H1 (cell line): ENCODE measurements around the gene SLC25A3. TPM values are rescaled to one million over a fixed set of nuclear protein-coding genes. Genes with fewer than 3 reads are reported as not detected.

Experiments used
- CTCF ChIA-PET: fragments of 300-600 bp; sonication (Branson Sonifier 250); formaldehyde crosslinking; loops from one replicate; lab custom pipeline; 2021; ENCODE audit not compliant: partially characterized antibody; lab: Charles Lee
- POLR2A ChIA-PET: fragments of 300-600 bp; sonication (Branson Sonifier 250); formaldehyde crosslinking; loops from one replicate; lab custom pipeline; 2021; ENCODE audit warnings: inconsistent platforms; ENCODE audit not compliant: partially characterized antibody; lab: Charles Lee
- DNase-seq, 2 experiments: peaks; one replicate each; pipeline versions ENCODE4 v3.0.0 to v3.0.0-alpha.2; 2010 to 2022; ENCODE audit warnings: low spot score in 2 of 2, low read depth in 1 of 2, mixed read lengths in 1 of 2
- FAIRE-seq: peaks from 2 replicates; lab custom pipeline; 2011; peaks lifted over from hg19 to GRCh38; lab: Jason Lieb, UNC
- H2AFZ ChIP-seq: 2 replicates; pipeline ENCODE4 v1.8.1; 2012; ENCODE audit warnings: low read length, inconsistent platforms
- H2AK5ac ChIP-seq: 2 replicates; pipeline ENCODE4 v1.6.1; 2013; ENCODE audit warnings: low read depth, low read length
- H2BK120ac ChIP-seq: replicated peaks from 2 replicates; pipeline ENCODE3; 2013; ENCODE audit warnings: low read depth, low read length, inconsistent platforms
- H2BK12ac ChIP-seq: 2 replicates; pipeline ENCODE4 v1.6.1; 2013; ENCODE audit warnings: low read depth, low read length
- H2BK15ac ChIP-seq: 2 replicates; pipeline ENCODE4 v1.6.1; 2013; ENCODE audit warnings: low read length
- H2BK20ac ChIP-seq: 2 replicates; pipeline ENCODE4 v1.6.1; 2013; ENCODE audit warnings: low read length
- H2BK5ac ChIP-seq: 2 replicates; pipeline ENCODE4 v1.6.1; 2013; ENCODE audit warnings: low read depth, low read length
- H3K14ac ChIP-seq: 2 replicates; pipeline ENCODE4 v1.6.1; 2013; ENCODE audit warnings: inconsistent platforms; ENCODE audit not compliant: insufficient read length
- H3K18ac ChIP-seq: 2 replicates; pipeline ENCODE4 v1.6.1; 2013; ENCODE audit warnings: low read length; ENCODE audit errors: extremely low read depth
- H3K23ac ChIP-seq: 2 replicates; pipeline ENCODE4 v1.6.1; 2013; ENCODE audit warnings: inconsistent platforms; ENCODE audit not compliant: insufficient read length
- H3K23me2 ChIP-seq: 2 replicates; pipeline ENCODE4 v1.6.1; 2013; ENCODE audit warnings: low read depth, low read length
- H3K27ac ChIP-seq: 2 replicates; pipeline ENCODE4 v1.6.1; 2011; ENCODE audit warnings: low read depth, low read length, inconsistent platforms
- H3K27me3 ChIP-seq, 4 experiments: replicated peaks in 1 of 4; 1 replicate in 1 of 4; 2 replicates in 3 of 4; pipeline versions ENCODE4 v1.6.1 to v1.8.1; 2011 to 2013; ENCODE audit warnings: low read length in 3 of 4, mild to moderate bottlenecking in 3 of 4, inconsistent platforms in 2 of 4, mixed read lengths in 2 of 4, moderate library complexity in 1 of 4; ENCODE audit not compliant: control insufficient read depth in 3 of 4, insufficient read depth in 3 of 4; ENCODE audit errors: extremely low read depth in 1 of 4
- H3K36me3 ChIP-seq, 4 experiments: 2 replicates each; pipeline versions ENCODE4 v1.6.1 to v1.8.1; 2011 to 2013; ENCODE audit warnings: mild to moderate bottlenecking in 4 of 4, low read length in 3 of 4, moderate library complexity in 2 of 4, control low read depth in 1 of 4, inconsistent platforms in 1 of 4; ENCODE audit not compliant: insufficient read depth in 4 of 4, control insufficient read depth in 2 of 4
- H3K4ac ChIP-seq: replicated peaks from 2 replicates; pipeline ENCODE3; 2013; ENCODE audit warnings: low read length, low read depth, mixed read lengths, inconsistent platforms; ENCODE audit not compliant: insufficient read length
- H3K4me1 ChIP-seq, 4 experiments: replicated peaks in 1 of 4; 1 replicate in 1 of 4; 2 replicates in 3 of 4; pipeline versions ENCODE4 v1.6.1 to v1.8.1; 2011 to 2013; ENCODE audit warnings: low read length in 3 of 4, inconsistent platforms in 2 of 4, mixed read lengths in 1 of 4; ENCODE audit not compliant: insufficient read depth in 4 of 4, control insufficient read depth in 3 of 4
- H3K4me2 ChIP-seq, 2 experiments: 2 replicates each; pipeline versions ENCODE4 v1.6.1 to v1.8.1; 2011 to 2013; ENCODE audit warnings: low read depth in 2 of 2, low read length in 2 of 2, control low read depth in 1 of 2, inconsistent platforms in 1 of 2, mild to moderate bottlenecking in 1 of 2; ENCODE audit not compliant: insufficient read depth in 1 of 2
- H3K4me3 ChIP-seq, 4 experiments: fragments of 200-600, 300-600 bp in 1 of 4; sonication (generic), shearing (Covaris generic), sonication (Bioruptor Twin) in 1 of 4; 2 replicates each; pipeline versions ENCODE4 v1.5.1 to v1.8.1; 2011 to 2016; ENCODE audit warnings: low read length in 4 of 4, low read depth in 3 of 4, control low read depth in 2 of 4, inconsistent platforms in 2 of 4, mild to moderate bottlenecking in 2 of 4, mixed read lengths in 1 of 4, moderate library complexity in 1 of 4; ENCODE audit not compliant: insufficient read depth in 2 of 4; ENCODE audit errors: extremely low read depth in 1 of 4
- H3K56ac ChIP-seq: replicated peaks from 2 replicates; pipeline ENCODE3; 2013; ENCODE audit warnings: low read depth, mild to moderate bottlenecking, mixed read lengths, low read length, inconsistent platforms; ENCODE audit not compliant: insufficient read length
- H3K79me1 ChIP-seq: 2 replicates; pipeline ENCODE4 v1.6.1; 2013; ENCODE audit warnings: low read depth, low read length, control low read depth
- H3K79me2 ChIP-seq, 2 experiments: 2 replicates each; pipeline versions ENCODE4 v1.6.1 to v1.8.1; 2012 to 2013; ENCODE audit warnings: low read length in 2 of 2, mild to moderate bottlenecking in 2 of 2, inconsistent platforms in 1 of 2; ENCODE audit not compliant: insufficient read depth in 2 of 2, control insufficient read depth in 1 of 2
- H3K9ac ChIP-seq, 4 experiments: replicated peaks in 1 of 4; 1 replicate in 1 of 4; 2 replicates in 3 of 4; pipeline versions ENCODE4 v1.6.1 to v1.8.1; 2011 to 2013; ENCODE audit warnings: low read depth in 3 of 4, low read length in 3 of 4, control low read depth in 2 of 4, mild to moderate bottlenecking in 2 of 4, moderate library complexity in 2 of 4, inconsistent platforms in 1 of 4; ENCODE audit errors: extremely low read depth in 1 of 4
- H3K9me3 ChIP-seq, 2 experiments: 2 replicates each; pipeline versions ENCODE4 v1.6.1 to v1.8.1; 2012 to 2013; ENCODE audit warnings: mild to moderate bottlenecking in 2 of 2, moderate library complexity in 2 of 2, control low read depth in 1 of 2, inconsistent platforms in 1 of 2, low read depth in 1 of 2, low read length in 1 of 2, mixed read lengths in 1 of 2; ENCODE audit not compliant: insufficient read depth in 2 of 2
- H4K20me1 ChIP-seq, 2 experiments: replicated peaks in 1 of 2; 2 replicates each; pipeline versions ENCODE3 to v1.8.1; 2011 to 2013; ENCODE audit warnings: inconsistent platforms in 2 of 2, low read length in 2 of 2, mild to moderate bottlenecking in 1 of 2; ENCODE audit not compliant: insufficient read depth in 2 of 2, control insufficient read depth in 1 of 2
- H4K5ac ChIP-seq: 2 replicates; pipeline ENCODE4 v1.6.1; 2013; ENCODE audit warnings: low read length, low read depth, mixed read lengths, inconsistent platforms; ENCODE audit not compliant: insufficient read length
- H4K8ac ChIP-seq: 2 replicates; pipeline ENCODE4 v1.8.0; 2013; ENCODE audit warnings: mild to moderate bottlenecking, moderate library complexity, low read length, inconsistent platforms; ENCODE audit not compliant: insufficient read depth; ENCODE audit errors: extremely low read depth
- H4K91ac ChIP-seq: replicated peaks from 2 replicates; pipeline ENCODE3; 2013; ENCODE audit warnings: low read length, mixed read lengths, inconsistent platforms; ENCODE audit not compliant: insufficient read length
- BACH1 ChIP-seq: IDR thresholded peaks from 2 replicates; pipeline ENCODE4 v1.6.1; 2012; ENCODE audit warnings: low read length, improper control_type of control experiment
- HDAC2 ChIP-seq, 2 experiments: fragments of 300-600 bp in 1 of 2; sonication (generic) in 1 of 2; IDR thresholded peaks; 2 replicates each; pipeline ENCODE4 v1.6.1; 2011 to 2012; ENCODE audit warnings: low read depth in 2 of 2, low read length in 2 of 2, mild to moderate bottlenecking in 2 of 2, moderate library complexity in 2 of 2, borderline replicate concordance in 1 of 2, inconsistent platforms in 1 of 2
- HDAC6 ChIP-seq: IDR thresholded peaks from one replicate; pipeline ENCODE4 v1.7.1; 2012; ENCODE audit warnings: low read depth, mild to moderate bottlenecking, inconsistent platforms, low read length, moderate library complexity
- JUND ChIP-seq: IDR thresholded peaks from 2 replicates; pipeline ENCODE4 v1.6.1; 2011; ENCODE audit warnings: mild to moderate bottlenecking, improper control_type of control experiment, low read length
- KDM5A ChIP-seq: fragments of 200-600 bp; IDR thresholded peaks from 2 replicates; pipeline ENCODE4 v1.7.1; 2012; ENCODE audit warnings: mild to moderate bottlenecking, low read length, inconsistent platforms, mixed read lengths
- POLR2A ChIP-seq, 2 experiments: IDR thresholded peaks; 1 replicate in 1 of 2; 2 replicates in 1 of 2; pipeline ENCODE4 v1.6.1; 2011; ENCODE audit warnings: low read depth in 2 of 2, low read length in 2 of 2, mild to moderate bottlenecking in 2 of 2; ENCODE audit errors: control extremely low read depth in 1 of 2
- POU5F1 ChIP-seq: IDR thresholded peaks from 2 replicates; pipeline ENCODE4 v1.6.1; 2011; ENCODE audit warnings: low read depth, mild to moderate bottlenecking, low read length, moderate library complexity
- RFX5 ChIP-seq: IDR thresholded peaks from 2 replicates; pipeline ENCODE4 v1.6.1; 2011; ENCODE audit warnings: low read depth, low read length, improper control_type of control experiment, borderline replicate concordance
- SAP30 ChIP-seq: fragments of 300-600 bp; sonication (generic); IDR thresholded peaks from 2 replicates; pipeline ENCODE4 v1.7.1; 2012; ENCODE audit warnings: low read length, moderate library complexity, mild to moderate bottlenecking, inconsistent platforms; ENCODE audit not compliant: insufficient read depth, insufficient replicate concordance
- SIRT6 ChIP-seq: IDR thresholded peaks from one replicate; pipeline ENCODE4 v1.7.1; 2012; ENCODE audit warnings: low read length, inconsistent platforms
- SRF ChIP-seq: IDR thresholded peaks from 2 replicates; pipeline ENCODE4 v1.6.1; 2011; ENCODE audit warnings: mild to moderate bottlenecking, low read depth, low read length, moderate library complexity
- WGBS, 2 experiments: shearing (Covaris generic) in 1 of 2; methylation state at CpG; one replicate each; pipeline versions ENCODE4 v1.1.6 to v1.1.7; 2013 to 2015; ENCODE audit warnings: low lambda C conversion rate in 2 of 2, mixed read lengths in 2 of 2, inconsistent platforms in 1 of 2, low coverage in 1 of 2, missing lambda C conversion rate in 1 of 2; ENCODE audit not compliant: insufficient replicate concordance in 2 of 2, insufficient coverage in 1 of 2, insufficient read length in 1 of 2; ENCODE audit errors: extremely low coverage in 1 of 2, missing lambda C conversion rate in 1 of 2; 5-methylcytosine and 5-hydroxymethylcytosine counted together
- polyA plus RNA-seq, 7 experiments: library from polyadenylated mRNA; depleted of rRNA in 3 of 7; stranded (reverse) in 5 of 7; unstranded in 2 of 7; fragments of >200 nt in 5 of 7; fragments of 200-250 nt in 2 of 7; gene quantifications; 1 replicate in 5 of 7; 2 replicates in 1 of 7; 4 replicates in 1 of 7; pipeline versions ENCODE4 v1.2.1 to v1.2.3, GENCODE V29; 2011 to 2013; ENCODE audit warnings: missing spikeins in 2 of 7, mixed read lengths in 2 of 7
- total RNA-seq: library from RNA; stranded (reverse); fragmentation: NEBNext Ultra II Directional; extraction: Animal tissue kit (Norgen Biotek cat#: 25700); gene quantifications from 2 replicates; pipeline ENCODE4 v1.2.1, GENCODE V29; 2021
- TF ChIP-seq, protein P1 (sequence below): IDR thresholded peaks from 2 replicates; pipeline ENCODE4 v1.6.1; 2011; ENCODE audit warnings: low read depth, mild to moderate bottlenecking, low read length; ENCODE audit not compliant: insufficient read depth
- TF ChIP-seq, protein P2 (sequence below): IDR thresholded peaks from 2 replicates; pipeline ENCODE4 v1.6.1; 2012; ENCODE audit warnings: inconsistent platforms

SLC25A3 gene
- total and polyA plus RNA-seq, 2 of the 8 experiments (the other 6 are each of a cell fraction or from before 2014, with no cell fraction given), result 702 to 709 TPM

DNA sequence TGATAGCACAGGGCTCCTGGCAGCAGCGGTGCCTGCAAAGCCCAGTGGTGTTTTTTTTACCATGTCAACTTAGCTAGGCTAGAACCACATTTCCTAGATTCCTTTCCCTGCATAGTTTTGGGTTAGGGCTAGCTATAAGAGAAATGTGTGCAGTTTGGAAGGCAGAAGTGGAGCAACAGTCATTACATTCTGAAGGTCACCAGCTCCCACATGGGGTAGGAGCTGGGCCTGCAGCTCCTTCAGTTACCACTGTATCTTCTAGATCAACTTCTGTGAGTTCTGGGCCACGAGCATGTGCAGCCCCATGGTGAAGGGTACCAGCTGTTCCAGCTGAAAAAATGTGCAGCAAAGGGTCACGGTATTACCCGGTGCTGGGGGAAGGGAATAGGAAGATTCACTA, 2.3 kb upstream of the SLC25A3 start:
- peaks cover 8 to 10% (median 8%) of the 10 kb centered on the region in 4 experiments; a peak in 7 of 8 replicates for H3K36me3 ChIP-seq
- no peak overlapping the region for H3K23ac ChIP-seq
- H2BK120ac ChIP-seq, result no peak overlapping the region
- H2AK5ac ChIP-seq, result no peak overlapping the region
- H3K4me2 ChIP-seq, result no peak overlapping the region
- H3K18ac ChIP-seq, result no peak overlapping the region
- H4K20me1 ChIP-seq, result peaks cover 10% of the 10 kb centered on the region in 2 experiments
- DNase-seq (no peak), FAIRE-seq (no peak)
- no peak overlapping the region for H2BK15ac ChIP-seq
- peaks cover 0 to 9% (median 4%) of the 10 kb centered on the region in 4 experiments; a peak in 2 of 7 replicates for H3K4me1 ChIP-seq
- H3K9me3 ChIP-seq, result no peaks in the 10 kb centered on the region
- no peak overlapping the region for H4K5ac ChIP-seq
- no peak overlapping the region for H2BK12ac ChIP-seq
- H3K27me3 ChIP-seq, result no peaks in the 10 kb centered on the region
- H2BK5ac ChIP-seq, result no peak overlapping the region
- no peak overlapping the region for H3K14ac ChIP-seq
- ChIA-PET CTCF (interaction anchor here (0.8 to 8.9 kb wide), 6 partner anchors 10 to 151 kb away, joined by 3 to 68 read pairs (median 3); no protein-coding TSS in a partner anchor), POLR2A (interaction anchor here (1.0 kb wide), 1 partner anchor 55 kb away, joined by 3 read pairs; no protein-coding TSS in a partner anchor)
- peaks cover 24 to 27% of the 10 kb centered on the region in 2 experiments for H3K79me2 ChIP-seq
- no peak overlapping the region for H3K9ac ChIP-seq
- no peak overlapping the region for H3K27ac ChIP-seq
- H4K8ac ChIP-seq, result no peak overlapping the region
- no peak overlapping the region for H3K4ac ChIP-seq
- H3K4me3 ChIP-seq, result no peak overlapping the region
- no peak overlapping the region for H4K91ac ChIP-seq
- no peaks in the 10 kb centered on the region for H3K79me1 ChIP-seq
- H2BK20ac ChIP-seq, result no peak overlapping the region
- H2AFZ ChIP-seq, result no peak overlapping the region
- 97% methylated on average over 4 of the region's 4 CpGs; no CpG with 5 or more reads in 1 of the 2 experiments for WGBS, 2 experiments
- peaks cover 2% of the 10 kb centered on the region; the same call in 1 of the 2 replicates for H3K23me2 ChIP-seq
- no peak overlapping the region for H3K56ac ChIP-seq
- TF ChIP-seq SIRT6 (no peak), RFX5 (no peak), SAP30 (no peak), HDAC6 (no peak), BACH1 (no peak), KDM5A (no peak), HDAC2 (IDR thresholded peaks at IDR 0.05; ENCODE audit: borderline replicate concordance in 1 of 2, low read depth in 2 of 2, low read length in 2 of 2) (no peak), POLR2A (IDR thresholded peaks at IDR 0.05; ENCODE audit: control extremely low read depth in 1 of 2, low read depth in 2 of 2, low read length in 2 of 2) (no peak), JUND (no peak), SRF (no peak), POU5F1 (no peak)
- TF ChIP-seq, protein P1, sequence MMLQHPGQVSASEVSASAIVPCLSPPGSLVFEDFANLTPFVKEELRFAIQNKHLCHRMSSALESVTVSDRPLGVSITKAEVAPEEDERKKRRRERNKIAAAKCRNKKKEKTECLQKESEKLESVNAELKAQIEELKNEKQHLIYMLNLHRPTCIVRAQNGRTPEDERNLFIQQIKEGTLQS, result no peak
- TF ChIP-seq, protein P2, sequence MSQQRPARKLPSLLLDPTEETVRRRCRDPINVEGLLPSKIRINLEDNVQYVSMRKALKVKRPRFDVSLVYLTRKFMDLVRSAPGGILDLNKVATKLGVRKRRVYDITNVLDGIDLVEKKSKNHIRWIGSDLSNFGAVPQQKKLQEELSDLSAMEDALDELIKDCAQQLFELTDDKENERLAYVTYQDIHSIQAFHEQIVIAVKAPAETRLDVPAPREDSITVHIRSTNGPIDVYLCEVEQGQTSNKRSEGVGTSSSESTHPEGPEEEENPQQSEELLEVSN, result no peak
